Measurements from ENCODE around the gene EXOC6. TPM values are rescaled to one million over a fixed set of nuclear protein-coding genes. Genes with fewer than 3 reads are reported as not detected.
A peak's percentile ranks its signal among the peaks of the same experiment; 100 is the strongest.

The EXOC6 gene
- total RNA-seq, 1 donor from 2014 or later = 12.2 TPM

DNA sequence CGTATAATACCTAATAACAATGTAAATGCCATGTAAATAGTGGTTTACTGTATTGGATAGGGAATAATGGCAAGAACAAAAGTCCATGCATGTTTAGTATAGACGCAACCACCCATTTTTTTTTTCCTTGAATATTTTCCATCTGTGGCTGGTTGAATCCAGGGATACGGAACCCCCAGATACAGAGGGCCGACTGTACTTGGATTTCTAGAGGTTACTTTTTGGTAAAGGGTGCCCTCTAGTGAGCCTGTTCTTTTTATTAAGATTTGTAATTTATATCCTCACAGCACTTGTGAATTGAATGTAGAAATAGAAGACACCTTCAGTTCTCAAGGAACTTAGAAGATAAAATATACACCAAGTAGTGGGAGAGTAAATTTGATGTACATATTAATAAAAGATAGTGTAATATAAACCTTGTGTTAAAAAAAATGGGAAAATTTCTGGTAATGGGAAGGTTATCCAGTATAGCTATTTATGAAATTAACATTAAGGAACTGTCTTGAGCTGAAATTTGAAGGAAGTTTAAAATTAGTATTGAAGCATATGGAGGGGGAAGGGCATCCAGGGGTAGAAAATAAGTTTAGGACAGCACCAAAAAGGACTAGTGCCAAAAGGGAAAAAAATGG is 32.0 kb downstream of the EXOC6 start:
- TF ChIP-seq, protein P1, sequence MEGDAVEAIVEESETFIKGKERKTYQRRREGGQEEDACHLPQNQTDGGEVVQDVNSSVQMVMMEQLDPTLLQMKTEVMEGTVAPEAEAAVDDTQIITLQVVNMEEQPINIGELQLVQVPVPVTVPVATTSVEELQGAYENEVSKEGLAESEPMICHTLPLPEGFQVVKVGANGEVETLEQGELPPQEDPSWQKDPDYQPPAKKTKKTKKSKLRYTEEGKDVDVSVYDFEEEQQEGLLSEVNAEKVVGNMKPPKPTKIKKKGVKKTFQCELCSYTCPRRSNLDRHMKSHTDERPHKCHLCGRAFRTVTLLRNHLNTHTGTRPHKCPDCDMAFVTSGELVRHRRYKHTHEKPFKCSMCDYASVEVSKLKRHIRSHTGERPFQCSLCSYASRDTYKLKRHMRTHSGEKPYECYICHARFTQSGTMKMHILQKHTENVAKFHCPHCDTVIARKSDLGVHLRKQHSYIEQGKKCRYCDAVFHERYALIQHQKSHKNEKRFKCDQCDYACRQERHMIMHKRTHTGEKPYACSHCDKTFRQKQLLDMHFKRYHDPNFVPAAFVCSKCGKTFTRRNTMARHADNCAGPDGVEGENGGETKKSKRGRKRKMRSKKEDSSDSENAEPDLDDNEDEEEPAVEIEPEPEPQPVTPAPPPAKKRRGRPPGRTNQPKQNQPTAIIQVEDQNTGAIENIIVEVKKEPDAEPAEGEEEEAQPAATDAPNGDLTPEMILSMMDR (IDR thresholded peaks at IDR 0.05) = peak; percentile 22 to 60 (median 44)
- intact Hi-C loops (cut with DNase I) = loop anchor here (1.0 to 10.0 kb wide), 2 partner anchors 37 to 366 kb away; no protein-coding TSS in a partner anchor
- Histone ChIP-seq H3K4me1 (no peaks in the 10 kb centered on the region), H3K4me3 (no peak overlapping the region), H3K36me3 (no peaks in the 10 kb centered on the region), H3K27me3 (no peaks in the 10 kb centered on the region), H3K27ac (no peak overlapping the region), H3K9me3 (no peaks in the 10 kb centered on the region)
- DNase-seq (ENCODE audit: low spot score in 2 of 2) = no peak

- Histone ChIP-seq H3K4me1 (no peaks in the 10 kb centered on the region), H3K36me3 (no peaks in the 10 kb centered on the region), H3K27me3 (no peaks in the 10 kb centered on the region), H3K9me3 (no peaks in the 10 kb centered on the region), H3K27ac (no peak overlapping the region), H3K4me3 (no peak overlapping the region)
- intact Hi-C loops (cut with DNase I) = loop anchor here (1.0 to 10.0 kb wide), 2 partner anchors 38 to 366 kb away; no protein-coding TSS in a partner anchor
- DNase-seq (ENCODE audit: low spot score in 2 of 2) = no peak
- TF ChIP-seq, protein P1 (IDR thresholded peaks at IDR 0.05) = no peak
These were observed 32.6 kb downstream of the EXOC6 start for GRCh38 chr10:92880917-92881316.

- no peak for DNase-seq (ENCODE audit: low spot score in 2 of 2)
- no peaks in the 10 kb centered on the region for H3K27me3 ChIP-seq
- no peak overlapping the region for H3K4me3 ChIP-seq
- no peaks in the 10 kb centered on the region for H3K4me1 ChIP-seq
- no peaks in the 10 kb centered on the region for H3K9me3 ChIP-seq
- no peak overlapping the region for H3K27ac ChIP-seq
- H3K36me3 ChIP-seq = no peaks in the 10 kb centered on the region
- intact Hi-C loops (cut with DNase I) = loop anchor here (10.0 kb wide), 1 partner anchor 372 kb away; no protein-coding TSS in a partner anchor
- TF ChIP-seq, protein P1 (IDR thresholded peaks at IDR 0.05) = no peak
These were observed 38.1 kb downstream of the EXOC6 start for GRCh38 chr10:92886334-92886961.

GRCh38 chr10:92890471-92890870 is 42.2 kb downstream of the EXOC6 start:
- TF ChIP-seq, protein P1 (IDR thresholded peaks at IDR 0.05) = no peak
- Histone ChIP-seq H3K27me3 (no peaks in the 10 kb centered on the region), H3K27ac (no peak overlapping the region), H3K36me3 (no peaks in the 10 kb centered on the region), H3K4me1 (peaks cover 0 to 3% of the 10 kb centered on the region in 2 donors), H3K9me3 (no peaks in the 10 kb centered on the region), H3K4me3 (no peak overlapping the region)
- DNase-seq (ENCODE audit: low spot score in 2 of 2) = no peak
- intact Hi-C loops (cut with DNase I) = no loop called here

- no peak for DNase-seq (ENCODE audit: low spot score in 2 of 2)
- Histone ChIP-seq H3K36me3 (peaks cover 0 to 3% of the 10 kb centered on the region in 2 donors), H3K27ac (no peak overlapping the region), H3K4me3 (no peak overlapping the region), H3K27me3 (no peaks in the 10 kb centered on the region), H3K4me1 (peaks cover 0 to 3% of the 10 kb centered on the region in 2 donors), H3K9me3 (no peaks in the 10 kb centered on the region)
- intact Hi-C loops (cut with DNase I) = no loop called here
- TF ChIP-seq, protein P1 (IDR thresholded peaks at IDR 0.05) = no peak
These were observed 43.8 kb downstream of the EXOC6 start for GRCh38 chr10:92891885-92892690.
